Measurements from ENCODE around the gene OCA2.

OCA2 gene

DNA sequence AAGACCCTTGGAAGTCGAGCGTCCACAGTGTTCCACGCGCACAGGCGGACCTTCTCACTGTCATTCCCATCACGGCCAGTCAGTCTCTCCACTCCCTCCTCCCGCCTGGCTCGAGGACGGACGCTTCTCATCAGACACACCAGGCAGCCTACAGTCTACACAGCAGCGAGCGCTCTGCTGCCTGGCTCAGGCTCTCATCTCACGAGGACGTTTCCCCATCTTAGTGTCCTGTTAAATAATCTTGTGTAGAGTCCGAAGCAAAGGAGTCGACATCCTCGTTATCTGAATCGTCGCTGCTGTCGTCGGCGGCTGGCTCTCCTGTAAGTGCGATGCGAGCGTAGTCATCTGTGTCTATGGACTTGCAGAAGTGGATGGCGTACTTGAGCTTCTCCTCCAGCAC lies 12.4 kb upstream of the OCA2 start:
- Histone ChIP-seq H3K9me3 (ENCODE audit: insufficient read depth, low read depth, low read length) (no peaks in the 10 kb centered on the region), H3K79me2 (ENCODE audit: insufficient read depth, low read length) (no peaks in the 10 kb centered on the region), H3K9me2 (replicated peaks; ENCODE audit: low read depth, low read length) (no peaks in the 10 kb centered on the region), H3K4me3 (ENCODE audit: low read length, poor library complexity, severe bottlenecking) (no peak overlapping the region), H3K36me3 (ENCODE audit: insufficient read depth, low read length) (peaks cover 55% of the 10 kb centered on the region; the same call in 1 of the 2 replicates), H3K4me2 (ENCODE audit: low read depth, low read length, poor library complexity, severe bottlenecking) (no peak overlapping the region), H2AFZ (ENCODE audit: low read length) (no peak overlapping the region), H4K20me1 (ENCODE audit: insufficient read depth, low read length, poor library complexity, severe bottlenecking) (no peaks in the 10 kb centered on the region), H3F3A (ENCODE audit: low read depth) (0 out of 2 replicates have a peak, but pooled peaks cover 3% of the 10 kb centered on the region), H3K27me3 (ENCODE audit: insufficient read depth, low read length, poor library complexity, severe bottlenecking) (no peaks in the 10 kb centered on the region), H3K9ac (ENCODE audit: low read depth, low read length, poor library complexity, severe bottlenecking) (no peak overlapping the region), H3K4me1 (ENCODE audit: insufficient read depth, low read length, poor library complexity, severe bottlenecking) (no peaks in the 10 kb centered on the region)
- TF ChIP-seq, protein P1, sequence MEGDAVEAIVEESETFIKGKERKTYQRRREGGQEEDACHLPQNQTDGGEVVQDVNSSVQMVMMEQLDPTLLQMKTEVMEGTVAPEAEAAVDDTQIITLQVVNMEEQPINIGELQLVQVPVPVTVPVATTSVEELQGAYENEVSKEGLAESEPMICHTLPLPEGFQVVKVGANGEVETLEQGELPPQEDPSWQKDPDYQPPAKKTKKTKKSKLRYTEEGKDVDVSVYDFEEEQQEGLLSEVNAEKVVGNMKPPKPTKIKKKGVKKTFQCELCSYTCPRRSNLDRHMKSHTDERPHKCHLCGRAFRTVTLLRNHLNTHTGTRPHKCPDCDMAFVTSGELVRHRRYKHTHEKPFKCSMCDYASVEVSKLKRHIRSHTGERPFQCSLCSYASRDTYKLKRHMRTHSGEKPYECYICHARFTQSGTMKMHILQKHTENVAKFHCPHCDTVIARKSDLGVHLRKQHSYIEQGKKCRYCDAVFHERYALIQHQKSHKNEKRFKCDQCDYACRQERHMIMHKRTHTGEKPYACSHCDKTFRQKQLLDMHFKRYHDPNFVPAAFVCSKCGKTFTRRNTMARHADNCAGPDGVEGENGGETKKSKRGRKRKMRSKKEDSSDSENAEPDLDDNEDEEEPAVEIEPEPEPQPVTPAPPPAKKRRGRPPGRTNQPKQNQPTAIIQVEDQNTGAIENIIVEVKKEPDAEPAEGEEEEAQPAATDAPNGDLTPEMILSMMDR (conservative IDR thresholded peaks at IDR 0.05; ENCODE audit: low read length): no peak
- no peak for TF ChIP-seq EZH2phosphoT487 (IDR thresholded peaks at IDR 0.05; ENCODE audit: borderline replicate concordance)

DNA sequence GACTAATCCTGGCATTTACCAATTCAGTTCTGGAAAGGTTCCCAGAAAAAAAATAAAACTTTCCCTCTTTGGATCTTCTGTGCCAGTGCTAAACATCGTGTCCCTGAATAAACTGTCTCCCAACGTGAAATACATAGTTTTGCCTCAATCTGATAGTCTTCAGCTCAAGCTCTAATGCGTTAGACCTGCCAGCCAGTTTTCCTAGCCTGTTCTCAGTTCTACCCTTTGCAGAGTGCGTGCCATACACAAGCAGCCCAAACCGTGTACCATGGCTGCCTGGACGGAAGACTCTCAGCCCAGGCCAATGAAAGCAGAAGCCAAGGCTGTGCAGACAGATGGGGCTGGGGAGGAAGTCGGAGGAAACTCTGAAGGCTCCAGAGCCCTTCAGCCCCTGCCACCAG lies 11.4 kb upstream of the OCA2 start:
- Histone ChIP-seq H3K9ac (ENCODE audit: low read depth, low read length, poor library complexity, severe bottlenecking) (no peak overlapping the region), H3K4me2 (ENCODE audit: low read depth, low read length, poor library complexity, severe bottlenecking) (no peak overlapping the region), H3K4me3 (ENCODE audit: low read length, poor library complexity, severe bottlenecking) (no peak overlapping the region), H3K4me1 (ENCODE audit: insufficient read depth, low read length, poor library complexity, severe bottlenecking) (no peaks in the 10 kb centered on the region), H3K9me3 (ENCODE audit: insufficient read depth, low read depth, low read length) (no peaks in the 10 kb centered on the region), H3K36me3 (ENCODE audit: insufficient read depth, low read length) (peaks cover 47% of the 10 kb centered on the region; the same call in 1 of the 2 replicates), H4K20me1 (ENCODE audit: insufficient read depth, low read length, poor library complexity, severe bottlenecking) (no peaks in the 10 kb centered on the region), H2AFZ (ENCODE audit: low read length) (no peak overlapping the region), H3K9me2 (replicated peaks; ENCODE audit: low read depth, low read length) (no peaks in the 10 kb centered on the region), H3K79me2 (ENCODE audit: insufficient read depth, low read length) (no peaks in the 10 kb centered on the region), H3K27me3 (ENCODE audit: insufficient read depth, low read length, poor library complexity, severe bottlenecking) (no peaks in the 10 kb centered on the region), H3F3A (ENCODE audit: low read depth) (0 out of 2 replicates have a peak, but pooled peaks cover 3% of the 10 kb centered on the region)
- TF ChIP-seq, protein P1 (conservative IDR thresholded peaks at IDR 0.05; ENCODE audit: low read length): no peak
- no peak for TF ChIP-seq EZH2phosphoT487 (IDR thresholded peaks at IDR 0.05; ENCODE audit: borderline replicate concordance)

DNA sequence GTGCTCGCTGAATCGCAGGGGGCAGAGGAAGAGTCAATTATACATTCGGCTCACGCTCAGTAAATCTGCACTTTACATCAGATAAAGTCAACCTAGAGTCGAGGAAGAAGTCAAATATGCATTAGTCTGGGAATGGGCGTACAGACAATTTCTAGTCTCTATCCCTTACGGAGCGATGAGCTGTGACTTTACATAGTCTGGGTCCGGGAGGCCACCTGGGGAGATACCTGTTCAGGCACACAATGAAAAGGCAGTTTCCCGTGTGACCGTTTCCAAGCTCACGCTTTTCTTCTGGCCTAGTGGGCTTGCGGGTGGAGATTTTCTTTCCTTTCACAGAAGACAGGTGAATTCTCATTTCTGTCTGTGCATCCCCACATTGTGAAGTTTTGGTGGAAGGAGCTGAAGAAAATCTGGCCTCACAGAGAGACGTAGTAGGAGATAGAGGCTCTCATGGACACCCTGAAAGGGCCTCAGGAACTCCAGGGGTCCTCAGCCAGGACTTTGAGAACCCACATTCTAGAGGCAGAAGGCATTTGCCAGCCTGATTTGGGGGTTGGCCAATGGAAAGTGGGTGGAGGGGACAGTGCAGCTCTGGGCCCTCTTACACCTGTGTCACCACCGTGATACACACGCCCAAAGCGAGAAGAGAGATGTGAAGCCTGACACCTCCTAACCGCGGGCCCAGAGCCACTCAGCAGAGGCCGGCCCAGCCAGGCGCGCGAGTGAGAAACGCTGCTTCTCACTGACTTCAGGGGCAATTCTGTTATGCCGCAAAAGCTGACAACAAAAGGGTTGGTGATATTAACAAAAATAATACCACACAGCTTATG lies 10.7 kb upstream of the OCA2 start:
- no peak overlapping the region for H3K4me3 ChIP-seq (ENCODE audit: low read length, poor library complexity, severe bottlenecking)
- no peaks in the 10 kb centered on the region for H4K20me1 ChIP-seq (ENCODE audit: insufficient read depth, low read length, poor library complexity, severe bottlenecking)
- H3F3A ChIP-seq (ENCODE audit: low read depth): 0 out of 2 replicates have a peak, but pooled peaks cover 3% of the 10 kb centered on the region
- no peaks in the 10 kb centered on the region for H3K4me1 ChIP-seq (ENCODE audit: insufficient read depth, low read length, poor library complexity, severe bottlenecking)
- no peaks in the 10 kb centered on the region for H3K27me3 ChIP-seq (ENCODE audit: insufficient read depth, low read length, poor library complexity, severe bottlenecking)
- H3K4me2 ChIP-seq (ENCODE audit: low read depth, low read length, poor library complexity, severe bottlenecking): no peak overlapping the region
- H3K79me2 ChIP-seq (ENCODE audit: insufficient read depth, low read length): no peaks in the 10 kb centered on the region
- TF ChIP-seq, protein P1 (conservative IDR thresholded peaks at IDR 0.05; ENCODE audit: low read length): no peak
- TF ChIP-seq EZH2phosphoT487 (IDR thresholded peaks at IDR 0.05; ENCODE audit: borderline replicate concordance): no peak
- no peaks in the 10 kb centered on the region for H3K9me3 ChIP-seq (ENCODE audit: insufficient read depth, low read depth, low read length)
- no peaks in the 10 kb centered on the region for H3K9me2 ChIP-seq (replicated peaks; ENCODE audit: low read depth, low read length)
- no peak overlapping the region for H2AFZ ChIP-seq (ENCODE audit: low read length)
- H3K36me3 ChIP-seq (ENCODE audit: insufficient read depth, low read length): peaks cover 40% of the 10 kb centered on the region; the same call in 1 of the 2 replicates
- no peak overlapping the region for H3K9ac ChIP-seq (ENCODE audit: low read depth, low read length, poor library complexity, severe bottlenecking)

Measured in Loucy (cell line).